ENCODE data around the gene DCBLD2.
"Not testable (repeated sequence)": the region's sequence is repeated elsewhere in the genome, so short reads cannot be mapped to it uniquely, and the experiment has no call there.

The DCBLD2 gene

GRCh38 chr3:98890965-98891910, 10.3 kb downstream of the DCBLD2 start:
- no peak overlapping the region for H3K4me3 ChIP-seq (ENCODE audit: insufficient read depth, low read depth, low read length)
- WGBS, 2 experiments: 65 to 70% methylated on average over 3 of the region's 3 CpGs

DNA sequence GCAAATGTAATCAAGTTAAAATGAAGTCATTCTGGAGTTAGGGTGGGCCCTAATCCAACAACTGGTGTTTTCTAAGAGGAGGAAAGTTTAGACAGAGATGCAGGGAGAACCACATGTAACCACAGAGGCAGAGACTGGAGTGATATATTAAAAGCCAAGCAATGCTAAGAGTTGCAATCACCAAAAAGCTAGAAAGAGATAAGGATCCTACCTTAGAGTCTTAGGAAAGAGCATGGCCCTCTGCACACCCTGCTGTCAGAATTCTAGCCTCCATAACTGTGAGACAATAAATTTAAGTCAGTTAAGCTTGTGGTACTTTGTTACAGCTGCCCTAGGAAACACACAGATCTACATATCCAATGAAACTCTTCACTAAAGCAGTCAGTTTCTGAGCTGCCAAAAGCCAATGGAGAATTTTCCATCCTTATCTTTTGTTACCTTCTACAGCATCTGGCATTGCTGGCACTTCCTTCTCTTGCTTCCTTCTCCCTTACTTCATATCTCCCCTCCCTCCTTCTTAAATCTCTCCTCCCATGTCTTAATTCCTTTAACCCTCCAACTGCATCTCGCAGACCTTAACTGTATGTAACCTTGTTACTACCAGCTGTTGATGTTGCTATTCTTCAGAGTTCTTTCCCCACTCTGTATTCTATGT, 11.2 kb downstream of the DCBLD2 start:
- Histone ChIP-seq H3K9me3 (ENCODE audit: control insufficient read depth, low read length) (no peaks in the 10 kb centered on the region), H3K27me3 (ENCODE audit: control insufficient read depth, insufficient read depth, low read length, poor library complexity, severe bottlenecking) (no peaks in the 10 kb centered on the region), H3K27ac (ENCODE audit: insufficient read depth, low read depth, low read length, poor library complexity, severe bottlenecking) (no peak overlapping the region), H3K36me3 (ENCODE audit: control insufficient read depth, insufficient read depth, low read length) (no peaks in the 10 kb centered on the region), H3K4me1 (ENCODE audit: control insufficient read depth, insufficient read depth, low read length) (peaks cover 25% of the 10 kb centered on the region), H3K4me3 (ENCODE audit: insufficient read depth, low read depth, low read length) (no peak overlapping the region)
- 89 to 100% methylated on average over 1 of the region's 1 CpG for WGBS, 2 experiments

More at GRCh38 chr3:98890965-98891910, 10.3 kb downstream of the DCBLD2 start:
- Histone ChIP-seq H3K27ac (ENCODE audit: insufficient read depth, low read depth, low read length, poor library complexity, severe bottlenecking) (no peak overlapping the region), H3K4me1 (ENCODE audit: control insufficient read depth, insufficient read depth, low read length) (peaks cover 25% of the 10 kb centered on the region), H3K27me3 (ENCODE audit: control insufficient read depth, insufficient read depth, low read length, poor library complexity, severe bottlenecking) (no peaks in the 10 kb centered on the region), H3K36me3 (ENCODE audit: control insufficient read depth, insufficient read depth, low read length) (no peaks in the 10 kb centered on the region), H3K9me3 (ENCODE audit: control insufficient read depth, low read length) (no peaks in the 10 kb centered on the region)

DNA sequence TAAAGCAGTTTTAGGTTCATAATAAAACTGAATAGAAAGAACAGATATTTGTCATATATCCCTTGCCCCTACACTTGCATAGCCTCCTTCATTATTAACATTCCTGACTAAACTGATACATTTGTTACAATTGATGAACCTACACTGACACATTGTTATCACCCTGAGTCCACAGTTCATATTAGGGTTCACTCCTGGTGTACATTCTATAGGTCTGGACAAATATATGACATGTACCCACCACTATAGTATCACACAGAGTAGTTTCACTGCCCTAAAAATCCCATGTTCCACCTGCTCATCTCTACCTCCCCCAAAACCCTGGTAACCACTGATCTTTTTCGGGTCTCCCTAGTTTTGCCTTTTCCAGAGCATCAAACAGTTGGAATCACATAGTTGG, 13.8 kb downstream of the DCBLD2 start:
- WGBS, 2 experiments: 92 to 100% methylated on average over 1 of the region's 1 CpG
- Histone ChIP-seq H3K27me3 (ENCODE audit: control insufficient read depth, insufficient read depth, low read length, poor library complexity, severe bottlenecking) (no peaks in the 10 kb centered on the region), H3K27ac (ENCODE audit: insufficient read depth, low read depth, low read length, poor library complexity, severe bottlenecking) (no peak overlapping the region), H3K4me1 (ENCODE audit: control insufficient read depth, insufficient read depth, low read length) (peaks cover 7% of the 10 kb centered on the region), H3K9me3 (ENCODE audit: control insufficient read depth, low read length) (no peaks in the 10 kb centered on the region), H3K36me3 (ENCODE audit: control insufficient read depth, insufficient read depth, low read length) (no peaks in the 10 kb centered on the region), H3K4me3 (ENCODE audit: insufficient read depth, low read depth, low read length) (no peak overlapping the region)

GRCh38 chr3:98886525-98886924, 15.0 kb downstream of the DCBLD2 start:
- Histone ChIP-seq H3K4me3 (ENCODE audit: insufficient read depth, low read depth, low read length) (no peak overlapping the region), H3K9me3 (ENCODE audit: control insufficient read depth, low read length) (no peaks in the 10 kb centered on the region), H3K4me1 (ENCODE audit: control insufficient read depth, insufficient read depth, low read length) (peaks cover 6% of the 10 kb centered on the region), H3K27ac (ENCODE audit: insufficient read depth, low read depth, low read length, poor library complexity, severe bottlenecking) (no peak overlapping the region), H3K27me3 (ENCODE audit: control insufficient read depth, insufficient read depth, low read length, poor library complexity, severe bottlenecking) (no peaks in the 10 kb centered on the region), H3K36me3 (ENCODE audit: control insufficient read depth, insufficient read depth, low read length) (no peaks in the 10 kb centered on the region)
- WGBS, 2 experiments: 95 to 100% methylated on average over 1 of the region's 2 CpGs

- no peak overlapping the region for H3K4me3 ChIP-seq (ENCODE audit: insufficient read depth, low read depth, low read length)
- no peak overlapping the region for H3K27ac ChIP-seq (ENCODE audit: insufficient read depth, low read depth, low read length, poor library complexity, severe bottlenecking)
- H3K27me3 ChIP-seq (ENCODE audit: control insufficient read depth, insufficient read depth, low read length, poor library complexity, severe bottlenecking): no peaks in the 10 kb centered on the region
- H3K4me1 ChIP-seq (ENCODE audit: control insufficient read depth, insufficient read depth, low read length): peaks cover 4% of the 10 kb centered on the region
- no peaks in the 10 kb centered on the region for H3K9me3 ChIP-seq (ENCODE audit: control insufficient read depth, low read length)
- H3K36me3 ChIP-seq (ENCODE audit: control insufficient read depth, insufficient read depth, low read length): peaks cover 4% of the 10 kb centered on the region
- WGBS, 2 experiments: no CpG with 5 or more reads among the region's 1 CpG
Measured at GRCh38 chr3:98885851-98886250, 15.6 kb downstream of the DCBLD2 start.

- Histone ChIP-seq H3K4me1 (ENCODE audit: control insufficient read depth, insufficient read depth, low read length) (peaks cover 4% of the 10 kb centered on the region), H3K27ac (ENCODE audit: insufficient read depth, low read depth, low read length, poor library complexity, severe bottlenecking) (no peak overlapping the region), H3K9me3 (ENCODE audit: control insufficient read depth, low read length) (no peaks in the 10 kb centered on the region), H3K36me3 (ENCODE audit: control insufficient read depth, insufficient read depth, low read length) (peaks cover 14% of the 10 kb centered on the region), H3K27me3 (ENCODE audit: control insufficient read depth, insufficient read depth, low read length, poor library complexity, severe bottlenecking) (no peaks in the 10 kb centered on the region), H3K4me3 (ENCODE audit: insufficient read depth, low read depth, low read length) (no peak overlapping the region)
- 80 to 95% methylated on average over 3 to 6 of the region's 6 CpGs for WGBS, 2 experiments
Measured at GRCh38 chr3:98884675-98885371, 16.7 kb downstream of the DCBLD2 start.

DNA sequence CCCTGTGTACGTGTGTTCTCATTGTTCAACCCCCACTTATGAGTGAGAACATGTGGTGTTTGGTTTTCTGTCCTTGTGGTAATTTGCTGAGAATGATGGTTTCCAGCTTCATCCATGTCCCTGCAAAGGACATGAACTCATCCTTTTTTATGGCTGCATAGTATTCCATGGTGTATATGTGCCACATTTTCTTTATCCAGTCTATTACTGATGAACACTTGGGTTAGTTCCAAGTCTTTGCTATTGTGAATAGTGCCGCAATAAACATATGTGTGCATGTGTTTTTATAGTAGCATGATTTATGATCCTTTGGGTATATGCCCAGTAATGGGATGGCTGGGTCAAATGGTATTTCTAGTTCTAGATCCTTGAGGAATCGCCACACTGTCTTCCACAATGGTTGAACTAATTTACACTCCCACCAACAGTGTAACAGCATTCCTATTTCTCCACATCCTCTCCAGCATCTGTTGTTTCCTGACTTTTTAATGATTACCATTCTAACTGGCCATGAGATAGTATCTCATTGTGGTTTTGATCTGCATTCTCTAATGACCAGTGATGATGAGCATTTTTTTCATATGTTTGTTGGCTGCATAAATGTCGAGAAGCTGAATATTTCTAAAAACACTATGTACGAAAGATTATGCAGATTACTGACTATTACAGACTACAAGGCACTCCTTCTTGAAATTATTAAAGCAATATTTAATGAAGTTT, 18.7 kb downstream of the DCBLD2 start:
- not testable (repeated sequence) for H3K27me3 ChIP-seq (ENCODE audit: control insufficient read depth, insufficient read depth, low read length, poor library complexity, severe bottlenecking); H3K9me3 ChIP-seq (ENCODE audit: control insufficient read depth, low read length); H3K4me1 ChIP-seq (ENCODE audit: control insufficient read depth, insufficient read depth, low read length); H3K4me3 ChIP-seq (ENCODE audit: insufficient read depth, low read depth, low read length); H3K27ac ChIP-seq (ENCODE audit: insufficient read depth, low read depth, low read length, poor library complexity, severe bottlenecking)
- peaks cover 17% of the 10 kb centered on the region for H3K36me3 ChIP-seq (ENCODE audit: control insufficient read depth, insufficient read depth, low read length)
- 93 to 100% methylated on average over 1 to 4 of the region's 5 CpGs for WGBS, 2 experiments

DNA sequence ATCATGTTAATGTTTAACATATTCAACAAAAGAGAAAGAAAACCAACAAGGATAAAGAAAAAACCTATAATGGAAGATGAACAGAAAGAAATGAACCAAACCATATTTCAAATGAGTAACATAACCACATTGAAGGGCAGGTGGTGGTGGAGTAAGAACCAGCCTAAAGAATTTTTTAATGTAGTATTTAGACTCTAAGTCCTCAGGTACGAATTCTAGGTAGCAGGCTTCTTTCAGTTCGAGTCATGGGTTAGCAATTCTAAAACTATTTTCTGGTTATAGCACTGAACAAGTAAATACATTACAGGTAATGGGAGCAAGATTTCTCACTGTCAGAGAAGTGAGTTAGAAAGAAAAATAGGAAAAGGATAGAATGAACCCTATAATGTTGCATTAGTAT, 24.4 kb downstream of the DCBLD2 start:
- no peak overlapping the region for H3K4me3 ChIP-seq (ENCODE audit: insufficient read depth, low read depth, low read length)

GRCh38 chr3:98875535-98875934, 26.0 kb downstream of the DCBLD2 start:
- Histone ChIP-seq H3K9me3 (ENCODE audit: control insufficient read depth, low read length) (no peaks in the 10 kb centered on the region), H3K4me1 (ENCODE audit: control insufficient read depth, insufficient read depth, low read length) (no peaks in the 10 kb centered on the region), H3K27ac (ENCODE audit: insufficient read depth, low read depth, low read length, poor library complexity, severe bottlenecking) (no peak overlapping the region), H3K4me3 (ENCODE audit: insufficient read depth, low read depth, low read length) (no peak overlapping the region), H3K27me3 (ENCODE audit: control insufficient read depth, insufficient read depth, low read length, poor library complexity, severe bottlenecking) (no peaks in the 10 kb centered on the region), H3K36me3 (ENCODE audit: control insufficient read depth, insufficient read depth, low read length) (peaks cover 10% of the 10 kb centered on the region)
- 80 to 81% methylated on average over 1 to 2 of the region's 3 CpGs for WGBS, 2 experiments

More for the DNA sequence above, 24.4 kb downstream of the DCBLD2 start:
- no peak overlapping the region for H3K27ac ChIP-seq (ENCODE audit: insufficient read depth, low read depth, low read length, poor library complexity, severe bottlenecking)
- H3K27me3 ChIP-seq (ENCODE audit: control insufficient read depth, insufficient read depth, low read length, poor library complexity, severe bottlenecking): no peaks in the 10 kb centered on the region
- H3K4me1 ChIP-seq (ENCODE audit: control insufficient read depth, insufficient read depth, low read length): no peaks in the 10 kb centered on the region
- WGBS, 2 experiments: 84 to 100% methylated on average over 1 to 2 of the region's 2 CpGs
- H3K36me3 ChIP-seq (ENCODE audit: control insufficient read depth, insufficient read depth, low read length): peaks cover 17% of the 10 kb centered on the region
- H3K9me3 ChIP-seq (ENCODE audit: control insufficient read depth, low read length): no peaks in the 10 kb centered on the region
